Measurements from ENCODE around the gene COL15A1. TPM values are rescaled to one million over a fixed set of nuclear protein-coding genes. Genes with fewer than 3 reads are reported as not detected.
A peak's percentile ranks its signal among the peaks of the same experiment; 100 is the strongest.

Gene COL15A1
- total RNA-seq, 1 experiment from 2014 or later: not detected

- Histone ChIP-seq H3K27ac (ENCODE audit: insufficient read length, low read depth, low read length) (no peak overlapping the region), H2AK5ac (ENCODE audit: insufficient read length, low read length) (no peak overlapping the region), H3K23ac (ENCODE audit: insufficient read length, low read depth, low read length) (no peak overlapping the region), H3K56ac (ENCODE audit: insufficient read length, low read depth, low read length) (no peak overlapping the region), H4K91ac (ENCODE audit: insufficient read length, low read depth, low read length) (no peak overlapping the region), H3K4me1 (ENCODE audit: insufficient read depth, low read length) (no peaks in the 10 kb centered on the region), H3K23me2 (ENCODE audit: insufficient read length, low read depth, low read length, poor library complexity, severe bottlenecking) (no peaks in the 10 kb centered on the region), H2BK20ac (ENCODE audit: low read depth, low read length, poor library complexity, severe bottlenecking) (no peak overlapping the region), H3K27me3 (ENCODE audit: insufficient read depth, low read length) (no peaks in the 10 kb centered on the region), H2BK12ac (ENCODE audit: insufficient read length, low read depth, low read length) (no peak overlapping the region), H3K9ac (ENCODE audit: extremely low read depth, insufficient read length, low read length) (no peak overlapping the region), H3K79me1 (ENCODE audit: insufficient read depth, low read depth, low read length, poor library complexity, severe bottlenecking) (no peaks in the 10 kb centered on the region), H3K9me3 (ENCODE audit: control insufficient read depth, low read depth, low read length) (no peaks in the 10 kb centered on the region), H3T11ph (ENCODE audit: low read length) (no peak overlapping the region), H2BK120ac (ENCODE audit: low read depth, low read length, poor library complexity, severe bottlenecking) (no peak overlapping the region), H4K20me1 (ENCODE audit: control insufficient read depth, insufficient read depth, insufficient read length) (no peaks in the 10 kb centered on the region), H3K4me2 (ENCODE audit: insufficient read depth, insufficient read length, low read length) (no peak overlapping the region), H4K8ac (replicated peaks; ENCODE audit: insufficient read length, low read depth, low read length) (no peak overlapping the region), H3K79me2 (ENCODE audit: insufficient read depth, low read length) (no peaks in the 10 kb centered on the region), H4K5ac (ENCODE audit: insufficient read length, low read depth, low read length) (no peak overlapping the region), H3K4ac (ENCODE audit: low read depth, low read length) (no peak overlapping the region), H3K14ac (ENCODE audit: insufficient read depth, low read length) (no peak overlapping the region), H2BK5ac (ENCODE audit: insufficient read length, low read length) (no peak overlapping the region), H2AFZ (ENCODE audit: low read length) (no peak overlapping the region), H2BK15ac (ENCODE audit: low read depth, low read length) (no peak overlapping the region), H3K18ac (ENCODE audit: insufficient read length, low read depth, low read length) (no peak overlapping the region)
- H3K4me1 Mint-ChIP-seq: peaks cover 28 to 30% of the 10 kb centered on the region in 2 experiments
- H3K36me3 Mint-ChIP-seq (ENCODE audit: insufficient read depth in 1 of 3, low read depth in 3 of 3): no peaks in the 10 kb centered on the region; a peak in 2 of 7 replicates
- no peak overlapping the region for H3K27ac Mint-ChIP-seq
- peaks cover 0 to 4% of the 10 kb centered on the region in 2 experiments; a peak in 1 of 5 replicates for H3K9me3 Mint-ChIP-seq
- no peak overlapping the region for H3K4me3 Mint-ChIP-seq
- H3K27me3 Mint-ChIP-seq (ENCODE audit: low read depth): peaks cover 15% of the 10 kb centered on the region
- no CpG with 5 or more reads among the region's 6 CpGs for WGBS (ENCODE audit: extremely low coverage, insufficient read length, low lambda C conversion rate)
- peak; percentile 24 for DNase-seq
- TF ChIP-seq, protein P1, sequence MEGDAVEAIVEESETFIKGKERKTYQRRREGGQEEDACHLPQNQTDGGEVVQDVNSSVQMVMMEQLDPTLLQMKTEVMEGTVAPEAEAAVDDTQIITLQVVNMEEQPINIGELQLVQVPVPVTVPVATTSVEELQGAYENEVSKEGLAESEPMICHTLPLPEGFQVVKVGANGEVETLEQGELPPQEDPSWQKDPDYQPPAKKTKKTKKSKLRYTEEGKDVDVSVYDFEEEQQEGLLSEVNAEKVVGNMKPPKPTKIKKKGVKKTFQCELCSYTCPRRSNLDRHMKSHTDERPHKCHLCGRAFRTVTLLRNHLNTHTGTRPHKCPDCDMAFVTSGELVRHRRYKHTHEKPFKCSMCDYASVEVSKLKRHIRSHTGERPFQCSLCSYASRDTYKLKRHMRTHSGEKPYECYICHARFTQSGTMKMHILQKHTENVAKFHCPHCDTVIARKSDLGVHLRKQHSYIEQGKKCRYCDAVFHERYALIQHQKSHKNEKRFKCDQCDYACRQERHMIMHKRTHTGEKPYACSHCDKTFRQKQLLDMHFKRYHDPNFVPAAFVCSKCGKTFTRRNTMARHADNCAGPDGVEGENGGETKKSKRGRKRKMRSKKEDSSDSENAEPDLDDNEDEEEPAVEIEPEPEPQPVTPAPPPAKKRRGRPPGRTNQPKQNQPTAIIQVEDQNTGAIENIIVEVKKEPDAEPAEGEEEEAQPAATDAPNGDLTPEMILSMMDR (conservative IDR thresholded peaks at IDR 0.05): peak; percentile 14; the same call in 1 of the 3 replicates
Measured at GRCh38 chr9:98999152-98999525, 55.4 kb downstream of the COL15A1 start.
